ENCODE data around the gene SPATS2.

DNA sequence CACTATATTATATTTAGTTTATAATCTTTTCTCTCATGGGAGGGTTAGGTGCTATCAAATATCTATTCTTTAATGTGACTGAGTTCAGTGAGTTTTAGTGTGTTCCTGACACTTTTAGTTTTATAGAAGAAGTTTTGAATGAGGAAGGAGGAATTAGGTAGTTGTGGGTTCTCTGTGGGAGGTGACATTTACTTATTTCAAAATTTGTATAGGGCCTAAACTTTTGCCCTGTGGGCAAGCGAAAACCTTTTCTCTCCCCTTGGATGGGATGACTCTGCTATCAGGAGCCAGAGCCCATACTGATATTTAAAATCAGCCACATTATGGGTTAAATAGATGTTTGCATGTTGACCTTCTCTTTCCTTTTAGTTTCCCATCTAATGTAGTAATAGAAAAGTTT lies 43.6 kb downstream of the SPATS2 start:
- TF ChIP-seq, protein P1, sequence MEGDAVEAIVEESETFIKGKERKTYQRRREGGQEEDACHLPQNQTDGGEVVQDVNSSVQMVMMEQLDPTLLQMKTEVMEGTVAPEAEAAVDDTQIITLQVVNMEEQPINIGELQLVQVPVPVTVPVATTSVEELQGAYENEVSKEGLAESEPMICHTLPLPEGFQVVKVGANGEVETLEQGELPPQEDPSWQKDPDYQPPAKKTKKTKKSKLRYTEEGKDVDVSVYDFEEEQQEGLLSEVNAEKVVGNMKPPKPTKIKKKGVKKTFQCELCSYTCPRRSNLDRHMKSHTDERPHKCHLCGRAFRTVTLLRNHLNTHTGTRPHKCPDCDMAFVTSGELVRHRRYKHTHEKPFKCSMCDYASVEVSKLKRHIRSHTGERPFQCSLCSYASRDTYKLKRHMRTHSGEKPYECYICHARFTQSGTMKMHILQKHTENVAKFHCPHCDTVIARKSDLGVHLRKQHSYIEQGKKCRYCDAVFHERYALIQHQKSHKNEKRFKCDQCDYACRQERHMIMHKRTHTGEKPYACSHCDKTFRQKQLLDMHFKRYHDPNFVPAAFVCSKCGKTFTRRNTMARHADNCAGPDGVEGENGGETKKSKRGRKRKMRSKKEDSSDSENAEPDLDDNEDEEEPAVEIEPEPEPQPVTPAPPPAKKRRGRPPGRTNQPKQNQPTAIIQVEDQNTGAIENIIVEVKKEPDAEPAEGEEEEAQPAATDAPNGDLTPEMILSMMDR (IDR thresholded peaks at IDR 0.05), result no peak
- no peak for TF ChIP-seq POLR2A (IDR thresholded peaks at IDR 0.05)

All from heart left ventricle (tissue), 13 donors.